ENCODE measurements around the gene SNRPA.
"Not testable (repeated sequence)": the region's sequence is repeated elsewhere in the genome, so short reads cannot be mapped to it uniquely, and the experiment has no call there.

SNRPA gene

GRCh38 chr19:40806423-40807146 lies 55.6 kb downstream of the SNRPA start:
- H3K27ac ChIP-seq (ENCODE audit: low read depth, low read length), result peak overlapping the region; percentile 79
- peaks cover 3% of the 10 kb centered on the region for H3K27me3 ChIP-seq (ENCODE audit: control insufficient read depth, insufficient read depth, low read length)
- no peak overlapping the region for H3K9ac ChIP-seq (ENCODE audit: low read depth, low read length)
- H3K4me3 ChIP-seq (ENCODE audit: low read depth, low read length), result peak overlapping the region; percentile 24; the same call in 1 of the 2 replicates
- peaks cover 55% of the 10 kb centered on the region for H3K4me1 ChIP-seq (ENCODE audit: control insufficient read depth, insufficient read depth, low read length)
- H3K9me3 ChIP-seq (ENCODE audit: control insufficient read depth, insufficient read depth, low read length), result no peaks in the 10 kb centered on the region
- H3K36me3 ChIP-seq (ENCODE audit: control insufficient read depth, insufficient read depth, low read length), result peaks cover 55% of the 10 kb centered on the region

- H3K9ac ChIP-seq (ENCODE audit: low read depth, low read length), result no peak overlapping the region
Measured at GRCh38 chr19:40807147-40808020, 56.4 kb downstream of the SNRPA start.

GRCh38 chr19:40808021-40808325 lies 57.0 kb downstream of the SNRPA start:
- Histone ChIP-seq H3K27me3 (ENCODE audit: control insufficient read depth, insufficient read depth, low read length) (peaks cover 14% of the 10 kb centered on the region), H3K4me3 (ENCODE audit: low read depth, low read length) (no peak overlapping the region), H3K27ac (ENCODE audit: low read depth, low read length) (no peak overlapping the region), H3K9ac (ENCODE audit: low read depth, low read length) (no peak overlapping the region), H3K4me1 (ENCODE audit: control insufficient read depth, insufficient read depth, low read length) (peaks cover 54% of the 10 kb centered on the region), H3K36me3 (ENCODE audit: control insufficient read depth, insufficient read depth, low read length) (peaks cover 42% of the 10 kb centered on the region), H3K9me3 (ENCODE audit: control insufficient read depth, insufficient read depth, low read length) (no peaks in the 10 kb centered on the region)

More at GRCh38 chr19:40807147-40808020, 56.4 kb downstream of the SNRPA start:
- Histone ChIP-seq H3K9me3 (ENCODE audit: control insufficient read depth, insufficient read depth, low read length) (no peaks in the 10 kb centered on the region), H3K36me3 (ENCODE audit: control insufficient read depth, insufficient read depth, low read length) (peaks cover 47% of the 10 kb centered on the region), H3K27ac (ENCODE audit: low read depth, low read length) (peak overlapping the region; percentile 72), H3K27me3 (ENCODE audit: control insufficient read depth, insufficient read depth, low read length) (peaks cover 9% of the 10 kb centered on the region), H3K4me3 (ENCODE audit: low read depth, low read length) (no peak overlapping the region), H3K4me1 (ENCODE audit: control insufficient read depth, insufficient read depth, low read length) (peaks cover 56% of the 10 kb centered on the region)

GRCh38 chr19:40808497-40808896 lies 57.5 kb downstream of the SNRPA start:
- no peak overlapping the region for H3K27ac ChIP-seq (ENCODE audit: low read depth, low read length)
- peaks cover 49% of the 10 kb centered on the region for H3K4me1 ChIP-seq (ENCODE audit: control insufficient read depth, insufficient read depth, low read length)
- H3K36me3 ChIP-seq (ENCODE audit: control insufficient read depth, insufficient read depth, low read length), result peaks cover 37% of the 10 kb centered on the region
- H3K9ac ChIP-seq (ENCODE audit: low read depth, low read length), result no peak overlapping the region
- H3K27me3 ChIP-seq (ENCODE audit: control insufficient read depth, insufficient read depth, low read length), result peaks cover 14% of the 10 kb centered on the region
- no peaks in the 10 kb centered on the region for H3K9me3 ChIP-seq (ENCODE audit: control insufficient read depth, insufficient read depth, low read length)
- H3K4me3 ChIP-seq (ENCODE audit: low read depth, low read length), result no peak overlapping the region

- peaks cover 39% of the 10 kb centered on the region for H3K4me1 ChIP-seq (ENCODE audit: control insufficient read depth, insufficient read depth, low read length)
- H3K27me3 ChIP-seq (ENCODE audit: control insufficient read depth, insufficient read depth, low read length), result peaks cover 14% of the 10 kb centered on the region
- H3K36me3 ChIP-seq (ENCODE audit: control insufficient read depth, insufficient read depth, low read length), result peaks cover 31% of the 10 kb centered on the region
- H3K27ac ChIP-seq (ENCODE audit: low read depth, low read length), result no peak overlapping the region
- H3K9me3 ChIP-seq (ENCODE audit: control insufficient read depth, insufficient read depth, low read length), result no peaks in the 10 kb centered on the region
- H3K4me3 ChIP-seq (ENCODE audit: low read depth, low read length), result no peak overlapping the region
- no peak overlapping the region for H3K9ac ChIP-seq (ENCODE audit: low read depth, low read length)
Measured at GRCh38 chr19:40809358-40810086, 58.5 kb downstream of the SNRPA start.

- Histone ChIP-seq H3K36me3 (ENCODE audit: control insufficient read depth, insufficient read depth, low read length) (peaks cover 27% of the 10 kb centered on the region), H3K4me1 (ENCODE audit: control insufficient read depth, insufficient read depth, low read length) (peaks cover 39% of the 10 kb centered on the region), H3K27ac (ENCODE audit: low read depth, low read length) (peak overlapping the region; percentile 81), H3K4me3 (ENCODE audit: low read depth, low read length) (peak overlapping the region; percentile 72), H3K9ac (ENCODE audit: low read depth, low read length) (no peak overlapping the region), H3K9me3 (ENCODE audit: control insufficient read depth, insufficient read depth, low read length) (no peaks in the 10 kb centered on the region), H3K27me3 (ENCODE audit: control insufficient read depth, insufficient read depth, low read length) (peaks cover 14% of the 10 kb centered on the region)
Measured at GRCh38 chr19:40810160-40810559, 59.2 kb downstream of the SNRPA start.

- Histone ChIP-seq H3K27ac (ENCODE audit: low read depth, low read length) (peak overlapping the region; percentile 81), H3K4me3 (ENCODE audit: low read depth, low read length) (peak overlapping the region; percentile 72), H3K36me3 (ENCODE audit: control insufficient read depth, insufficient read depth, low read length) (peaks cover 22% of the 10 kb centered on the region), H3K4me1 (ENCODE audit: control insufficient read depth, insufficient read depth, low read length) (peaks cover 36% of the 10 kb centered on the region), H3K27me3 (ENCODE audit: control insufficient read depth, insufficient read depth, low read length) (peaks cover 14% of the 10 kb centered on the region)
- not testable (repeated sequence) for H3K9me3 ChIP-seq (ENCODE audit: control insufficient read depth, insufficient read depth, low read length); H3K9ac ChIP-seq (ENCODE audit: low read depth, low read length)
Measured at GRCh38 chr19:40810649-40811408, 59.8 kb downstream of the SNRPA start.

GRCh38 chr19:40811478-40812341 lies 60.7 kb downstream of the SNRPA start:
- Histone ChIP-seq H3K36me3 (ENCODE audit: control insufficient read depth, insufficient read depth, low read length) (peaks cover 22% of the 10 kb centered on the region), H3K4me1 (ENCODE audit: control insufficient read depth, insufficient read depth, low read length) (peaks cover 29% of the 10 kb centered on the region), H3K9ac (ENCODE audit: low read depth, low read length) (no peak overlapping the region), H3K9me3 (ENCODE audit: control insufficient read depth, insufficient read depth, low read length) (no peaks in the 10 kb centered on the region), H3K4me3 (ENCODE audit: low read depth, low read length) (peak overlapping the region; percentile 72), H3K27ac (ENCODE audit: low read depth, low read length) (peak overlapping the region; percentile 57), H3K27me3 (ENCODE audit: control insufficient read depth, insufficient read depth, low read length) (peaks cover 14% of the 10 kb centered on the region)

- peaks cover 16% of the 10 kb centered on the region for H3K36me3 ChIP-seq (ENCODE audit: control insufficient read depth, insufficient read depth, low read length)
- H3K9me3 ChIP-seq (ENCODE audit: control insufficient read depth, insufficient read depth, low read length); H3K4me3 ChIP-seq (ENCODE audit: low read depth, low read length); H3K9ac ChIP-seq (ENCODE audit: low read depth, low read length); H3K27ac ChIP-seq (ENCODE audit: low read depth, low read length): not testable (repeated sequence)
- peaks cover 23% of the 10 kb centered on the region for H3K4me1 ChIP-seq (ENCODE audit: control insufficient read depth, insufficient read depth, low read length)
- peaks cover 14% of the 10 kb centered on the region for H3K27me3 ChIP-seq (ENCODE audit: control insufficient read depth, insufficient read depth, low read length)
Measured at GRCh38 chr19:40812571-40812970, 61.6 kb downstream of the SNRPA start.

- Histone ChIP-seq H3K36me3 (ENCODE audit: control insufficient read depth, insufficient read depth, low read length) (peaks cover 10% of the 10 kb centered on the region), H3K9ac (ENCODE audit: low read depth, low read length) (no peak overlapping the region), H3K9me3 (ENCODE audit: control insufficient read depth, insufficient read depth, low read length) (no peaks in the 10 kb centered on the region), H3K27me3 (ENCODE audit: control insufficient read depth, insufficient read depth, low read length) (peaks cover 14% of the 10 kb centered on the region), H3K4me1 (ENCODE audit: control insufficient read depth, insufficient read depth, low read length) (peaks cover 22% of the 10 kb centered on the region), H3K27ac (ENCODE audit: low read depth, low read length) (no peak overlapping the region), H3K4me3 (ENCODE audit: low read depth, low read length) (no peak overlapping the region)
Measured at GRCh38 chr19:40813182-40813581, 62.2 kb downstream of the SNRPA start.
